HCT116 (cell line): Measurements from ENCODE around the gene INPP5B. TPM values are rescaled to one million over a fixed set of nuclear protein-coding genes. Genes with fewer than 3 reads are reported as not detected.

Experiments
- ATAC-seq: fragments of 200-7000 bp; cut with Tn5 transposase; 2 replicates; pipeline ENCODE4 v1.9.1; 2020; ENCODE audit warnings: mild to moderate bottlenecking, moderate library complexity
- BruUV-seq: library from RNA; stranded (reverse); fragments of 400-500 nt; replicated peaks from 2 replicates; lab custom pipeline; 2021; lab: Mats Ljungman, UMichigan
- CTCF ChIA-PET: fragments of 300-600 bp; sonication (Branson Sonifier 250); formaldehyde crosslinking; loops from one replicate; lab custom pipeline; 2021; ENCODE audit warnings: antibody characterized with exemption; lab: Charles Lee
- POLR2A ChIA-PET: fragments of 300-600, 350-600 bp; sonication (Branson Sonifier 250); formaldehyde crosslinking; loops from one replicate; lab custom pipeline; 2021; ENCODE audit warnings: antibody characterized with exemption; lab: Charles Lee
- RAD21 ChIA-PET, 2 experiments: fragments of 300-600 bp; sonication (Branson Sonifier 250); formaldehyde crosslinking; loops; one replicate each; lab custom pipeline; 2023; ENCODE audit warnings: low total read pairs in 2 of 2; ENCODE audit not compliant: uncharacterized antibody in 2 of 2, unreplicated experiment in 2 of 2, low non-redundant PET in 1 of 2; lab: Charles Lee
- DNase-seq: peaks from one replicate; pipeline ENCODE4 v3.0.0-alpha.2; 2010; ENCODE audit warnings: low read depth, low spot score
- H2AFZ ChIP-seq: fragments of 200-600 bp; shearing (Covaris generic), sonication (generic); 2 replicates; pipeline ENCODE4 v1.6.1; 2017; ENCODE audit warnings: low read depth, mixed run types, mixed read lengths, antibody characterized with exemption, low read length; ENCODE audit not compliant: poor library complexity, severe bottlenecking
- H3K27ac ChIP-seq: 2 replicates; pipeline ENCODE4 v1.5.1; 2012; ENCODE audit warnings: low read depth, low read length
- H3K27me3 ChIP-seq: fragments of 200-600 bp; sonication (generic); 2 replicates; pipeline ENCODE4 v1.6.1; 2016; ENCODE audit warnings: mixed run types, low read length, mixed read lengths; ENCODE audit not compliant: insufficient read depth
- H3K36me3 ChIP-seq, 2 experiments: fragments of 200-500 bp in 1 of 2; fragments of 200-600 bp in 1 of 2; sonication (Bioruptor generic) in 1 of 2; sonication (generic) in 1 of 2; 2 replicates each; pipeline versions ENCODE4 v1.5.1 to v1.6.1; 2014 to 2016; ENCODE audit warnings: low read length in 2 of 2, inconsistent platforms in 1 of 2, mixed read lengths in 1 of 2, mixed run types in 1 of 2; ENCODE audit not compliant: insufficient read depth in 2 of 2, control insufficient read depth in 1 of 2
- H3K4me1 ChIP-seq, 2 experiments: fragments of 200-600 bp in 1 of 2; sonication (generic) in 1 of 2; 2 replicates each; pipeline versions ENCODE4 v1.5.1 to v1.6.1; 2012 to 2017; ENCODE audit warnings: low read length in 2 of 2, inconsistent platforms in 1 of 2, mild to moderate bottlenecking in 1 of 2, mixed read lengths in 1 of 2, mixed run types in 1 of 2, moderate library complexity in 1 of 2; ENCODE audit not compliant: insufficient read depth in 2 of 2, control insufficient read depth in 1 of 2
- H3K4me2 ChIP-seq: fragments of 200-600 bp; sonication (generic); 2 replicates; pipeline ENCODE4 v1.6.1; 2017; ENCODE audit warnings: mixed run types, low read length, mixed read lengths
- H3K4me3 ChIP-seq, 2 experiments: fragments of 200-600 bp in 1 of 2; sonication (generic) in 1 of 2; replicated peaks in 1 of 2; 2 replicates each; pipeline ENCODE4 v1.5.1; 2011 to 2016; ENCODE audit warnings: low read length in 2 of 2, control low read depth in 1 of 2, low read depth in 1 of 2, mild to moderate bottlenecking in 1 of 2, mixed read lengths in 1 of 2, mixed run types in 1 of 2
- H3K79me2 ChIP-seq: fragments of 200-600 bp; sonication (generic); 2 replicates; pipeline ENCODE4 v1.6.1; 2017; ENCODE audit warnings: mild to moderate bottlenecking, mixed run types, low read length, moderate library complexity, mixed read lengths; ENCODE audit not compliant: insufficient read depth
- H3K9ac ChIP-seq: fragments of 200-600 bp; sonication (generic); 2 replicates; pipeline ENCODE4 v1.6.1; 2016; ENCODE audit warnings: low read length, mixed read lengths
- H3K9me2 ChIP-seq: fragments of 200-600 bp; sonication (generic), shearing (Covaris generic); 2 replicates; pipeline ENCODE4 v1.6.1; 2017; ENCODE audit warnings: mixed run types, mild to moderate bottlenecking, moderate library complexity; ENCODE audit not compliant: insufficient read depth
- H3K9me3 ChIP-seq, 2 experiments: fragments of 200-500 bp in 1 of 2; fragments of 200-600 bp in 1 of 2; sonication (Bioruptor generic) in 1 of 2; sonication (generic) in 1 of 2; 2 replicates each; pipeline ENCODE4 v1.6.1; 2014 to 2017; ENCODE audit warnings: low read length in 2 of 2, mixed read lengths in 2 of 2, inconsistent platforms in 1 of 2, low read depth in 1 of 2, mild to moderate bottlenecking in 1 of 2, mixed run types in 1 of 2, moderate library complexity in 1 of 2; ENCODE audit not compliant: control insufficient read depth in 1 of 2, insufficient read depth in 1 of 2
- H4K20me1 ChIP-seq: fragments of 200-600 bp; sonication (generic), shearing (Covaris generic); 2 replicates; pipeline ENCODE4 v1.6.1; 2017; ENCODE audit warnings: mixed run types, mild to moderate bottlenecking, moderate library complexity; ENCODE audit not compliant: insufficient read depth
- EGR1 ChIP-seq: IDR thresholded peaks from 2 replicates; pipeline ENCODE4 v1.6.1; 2012; ENCODE audit warnings: low read depth
- POLR2A ChIP-seq: IDR thresholded peaks from 2 replicates; pipeline ENCODE4 v1.7.0; 2011; ENCODE audit warnings: borderline replicate concordance; ENCODE audit not compliant: insufficient read depth, insufficient read length; ENCODE audit errors: extremely low read depth
- SP1 ChIP-seq: IDR thresholded peaks from 2 replicates; pipeline ENCODE4 v1.6.1; 2012; ENCODE audit warnings: low read depth
- SRF ChIP-seq: IDR thresholded peaks from 2 replicates; pipeline ENCODE4 v1.6.1; 2012; ENCODE audit warnings: low read depth
- TCF7L2 ChIP-seq: IDR thresholded peaks from 2 replicates; pipeline ENCODE4 v1.7.0; 2011; ENCODE audit warnings: borderline replicate concordance, inconsistent platforms; ENCODE audit not compliant: insufficient read depth, insufficient read length; ENCODE audit errors: extremely low read depth
- ZFX ChIP-seq: fragments of 450-650 bp; IDR thresholded peaks from 2 replicates; pipeline ENCODE4 v1.6.1; 2017
- intact Hi-C: fragments of 100-400 bp; cut with micrococcal nuclease; formaldehyde crosslinking; loops from 2 replicates; pipeline ENCODE4 v1.10.0; 2022
- total RNA-seq: library from RNA; stranded (reverse); gene quantifications from one replicate; pipeline ENCODE4 v1.2.1, GENCODE V29; 2021; ENCODE audit not compliant: unreplicated experiment
- TF ChIP-seq, protein P1 (sequence below): IDR thresholded peaks from 2 replicates; pipeline ENCODE4 v1.6.1; 2012
- TF ChIP-seq, protein P2 (sequence below), 3 experiments: fragments of 200-600 bp in 1 of 3; sonication (generic) in 1 of 3; IDR thresholded peaks in 2 of 3; conservative IDR thresholded peaks in 1 of 3; 2 replicates each; pipeline ENCODE4 v1.5.1; 2012 to 2017; ENCODE audit warnings: low read depth in 2 of 3, low read length in 2 of 3, antibody characterized with exemption in 1 of 3, borderline replicate concordance in 1 of 3, control low read depth in 1 of 3, mild to moderate bottlenecking in 1 of 3, mixed read lengths in 1 of 3, mixed run types in 1 of 3, moderate library complexity in 1 of 3; ENCODE audit not compliant: insufficient read depth in 1 of 3
- TF ChIP-seq, protein P3 (sequence below): IDR thresholded peaks from 2 replicates; pipeline ENCODE4 v1.6.1; 2012
- TF ChIP-seq, protein P4 (sequence below): IDR thresholded peaks from 2 replicates; pipeline ENCODE4 v1.6.1; 2011; ENCODE audit warnings: mild to moderate bottlenecking, low read length, moderate library complexity; ENCODE audit not compliant: insufficient replicate concordance; ENCODE audit errors: extremely low read depth

The INPP5B gene
- total RNA-seq, 1 experiment from 2014 or later = 20.8 TPM

DNA sequence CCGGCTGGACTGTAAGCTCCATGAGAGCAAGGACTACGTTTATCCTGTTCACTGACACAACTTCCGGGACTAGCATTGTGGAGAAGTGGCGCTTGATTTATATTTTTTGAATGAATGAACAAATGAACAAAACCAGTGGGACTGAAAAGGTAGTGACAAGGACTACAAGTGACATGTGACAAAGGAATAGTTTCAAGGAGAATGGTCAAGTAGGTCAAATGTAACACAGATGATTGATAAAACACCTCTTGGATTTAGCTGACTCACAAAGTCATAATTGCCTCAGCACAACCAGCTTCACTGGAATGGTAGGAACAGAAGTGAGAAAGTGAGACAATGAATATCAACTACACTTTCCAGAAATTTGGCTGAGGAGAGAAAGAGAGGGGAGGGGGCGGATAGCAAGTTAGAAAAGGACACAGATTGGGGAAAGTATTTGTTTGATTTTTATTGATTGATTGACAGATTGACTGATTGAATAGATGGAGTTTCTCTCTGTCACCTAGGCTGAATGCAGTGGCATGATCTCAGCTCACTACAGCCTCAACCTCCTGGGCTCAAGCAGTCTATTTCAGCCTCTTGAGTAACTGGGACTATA is 101.7 kb downstream of the INPP5B start:
- no peaks in the 10 kb centered on the region for H3K9me3 ChIP-seq
- no peak overlapping the region for H3K4me3 ChIP-seq
- H3K4me1 ChIP-seq = no peaks in the 10 kb centered on the region
- no peaks in the 10 kb centered on the region for H3K27me3 ChIP-seq
- H3K36me3 ChIP-seq = peaks cover 5% of the 10 kb centered on the region in 2 experiments; a peak in 2 of 4 replicates
- H3K4me2 ChIP-seq = no peak overlapping the region
- no peak overlapping the region for H2AFZ ChIP-seq
- DNase-seq (no peak), ATAC-seq (no peak)
- ChIA-PET CTCF (interaction anchor here (0.9 kb wide), 1 partner anchor 15 kb away, joined by 4 read pairs; the partner anchor contains the start of gene MTF1), POLR2A (interaction anchor here (1.0 kb wide), 1 partner anchor 14 kb away, joined by 3 read pairs; the partner anchor contains the start of gene MTF1), RAD21 (no interaction called here)
- BruUV-seq = no TSS peak
- no peaks in the 10 kb centered on the region for H4K20me1 ChIP-seq
- no peak overlapping the region for H3K27ac ChIP-seq
- peaks cover 82% of the 10 kb centered on the region for H3K79me2 ChIP-seq
- H3K9ac ChIP-seq = no peak overlapping the region
- H3K9me2 ChIP-seq = no peaks in the 10 kb centered on the region
- intact Hi-C loops = no loop called here
- TF ChIP-seq POLR2A (no peak), SP1 (no peak), SRF (no peak), ZFX (no peak)
- TF ChIP-seq, protein P1, sequence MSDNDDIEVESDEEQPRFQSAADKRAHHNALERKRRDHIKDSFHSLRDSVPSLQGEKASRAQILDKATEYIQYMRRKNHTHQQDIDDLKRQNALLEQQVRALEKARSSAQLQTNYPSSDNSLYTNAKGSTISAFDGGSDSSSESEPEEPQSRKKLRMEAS = no peak
- TF ChIP-seq, protein P2, sequence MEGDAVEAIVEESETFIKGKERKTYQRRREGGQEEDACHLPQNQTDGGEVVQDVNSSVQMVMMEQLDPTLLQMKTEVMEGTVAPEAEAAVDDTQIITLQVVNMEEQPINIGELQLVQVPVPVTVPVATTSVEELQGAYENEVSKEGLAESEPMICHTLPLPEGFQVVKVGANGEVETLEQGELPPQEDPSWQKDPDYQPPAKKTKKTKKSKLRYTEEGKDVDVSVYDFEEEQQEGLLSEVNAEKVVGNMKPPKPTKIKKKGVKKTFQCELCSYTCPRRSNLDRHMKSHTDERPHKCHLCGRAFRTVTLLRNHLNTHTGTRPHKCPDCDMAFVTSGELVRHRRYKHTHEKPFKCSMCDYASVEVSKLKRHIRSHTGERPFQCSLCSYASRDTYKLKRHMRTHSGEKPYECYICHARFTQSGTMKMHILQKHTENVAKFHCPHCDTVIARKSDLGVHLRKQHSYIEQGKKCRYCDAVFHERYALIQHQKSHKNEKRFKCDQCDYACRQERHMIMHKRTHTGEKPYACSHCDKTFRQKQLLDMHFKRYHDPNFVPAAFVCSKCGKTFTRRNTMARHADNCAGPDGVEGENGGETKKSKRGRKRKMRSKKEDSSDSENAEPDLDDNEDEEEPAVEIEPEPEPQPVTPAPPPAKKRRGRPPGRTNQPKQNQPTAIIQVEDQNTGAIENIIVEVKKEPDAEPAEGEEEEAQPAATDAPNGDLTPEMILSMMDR (IDR thresholded peaks at IDR 0.05 in 2 of 3, conservative IDR thresholded peaks at IDR 0.05 in 1 of 3; ENCODE audit: borderline replicate concordance in 1 of 3, insufficient read depth in 1 of 3, low read depth in 2 of 3, low read length in 2 of 3) = no peak
- TF ChIP-seq, all 23 proteins: peak for 0

DNA sequence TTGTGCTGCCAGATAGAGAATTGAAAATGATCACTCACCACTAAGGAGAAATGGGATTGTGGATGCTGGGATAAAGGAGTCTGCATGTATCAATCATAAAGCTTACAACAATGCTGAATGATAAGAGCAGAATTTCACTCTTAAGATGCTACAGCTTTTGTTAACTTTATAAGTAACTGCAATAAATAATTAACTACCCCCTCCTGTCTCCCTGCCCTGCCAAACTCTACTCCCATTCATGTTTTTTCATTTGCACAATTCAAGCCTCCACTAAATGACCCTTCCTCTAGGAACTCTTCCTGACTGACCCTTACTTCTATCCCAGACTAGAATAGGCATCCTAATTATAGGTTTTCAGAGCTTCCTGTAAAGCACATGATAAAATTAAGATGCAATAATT is 102.3 kb downstream of the INPP5B start:
- Histone ChIP-seq H3K4me1 (no peaks in the 10 kb centered on the region), H2AFZ (no peak overlapping the region), H3K4me2 (no peak overlapping the region), H3K9me2 (no peaks in the 10 kb centered on the region), H3K4me3 (no peak overlapping the region), H3K79me2 (peaks cover 76% of the 10 kb centered on the region), H3K27ac (no peak overlapping the region), H3K9ac (no peak overlapping the region), H3K27me3 (no peaks in the 10 kb centered on the region), H3K36me3 (peaks cover 8 to 10% of the 10 kb centered on the region in 2 experiments), H3K9me3 (no peaks in the 10 kb centered on the region), H4K20me1 (no peaks in the 10 kb centered on the region)
- no peak for ATAC-seq
- no peak for DNase-seq
- POLR2A ChIA-PET = no interaction called here
- no TSS peak for BruUV-seq
- intact Hi-C loops = no loop called here
- CTCF ChIA-PET = no interaction called here
- RAD21 ChIA-PET = no interaction called here
- TF ChIP-seq EGR1 = no peak
- no peak for TF ChIP-seq TCF7L2
- TF ChIP-seq, protein P1 = no peak
- TF ChIP-seq, protein P3, sequence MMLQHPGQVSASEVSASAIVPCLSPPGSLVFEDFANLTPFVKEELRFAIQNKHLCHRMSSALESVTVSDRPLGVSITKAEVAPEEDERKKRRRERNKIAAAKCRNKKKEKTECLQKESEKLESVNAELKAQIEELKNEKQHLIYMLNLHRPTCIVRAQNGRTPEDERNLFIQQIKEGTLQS = no peak
- TF ChIP-seq, protein P4, sequence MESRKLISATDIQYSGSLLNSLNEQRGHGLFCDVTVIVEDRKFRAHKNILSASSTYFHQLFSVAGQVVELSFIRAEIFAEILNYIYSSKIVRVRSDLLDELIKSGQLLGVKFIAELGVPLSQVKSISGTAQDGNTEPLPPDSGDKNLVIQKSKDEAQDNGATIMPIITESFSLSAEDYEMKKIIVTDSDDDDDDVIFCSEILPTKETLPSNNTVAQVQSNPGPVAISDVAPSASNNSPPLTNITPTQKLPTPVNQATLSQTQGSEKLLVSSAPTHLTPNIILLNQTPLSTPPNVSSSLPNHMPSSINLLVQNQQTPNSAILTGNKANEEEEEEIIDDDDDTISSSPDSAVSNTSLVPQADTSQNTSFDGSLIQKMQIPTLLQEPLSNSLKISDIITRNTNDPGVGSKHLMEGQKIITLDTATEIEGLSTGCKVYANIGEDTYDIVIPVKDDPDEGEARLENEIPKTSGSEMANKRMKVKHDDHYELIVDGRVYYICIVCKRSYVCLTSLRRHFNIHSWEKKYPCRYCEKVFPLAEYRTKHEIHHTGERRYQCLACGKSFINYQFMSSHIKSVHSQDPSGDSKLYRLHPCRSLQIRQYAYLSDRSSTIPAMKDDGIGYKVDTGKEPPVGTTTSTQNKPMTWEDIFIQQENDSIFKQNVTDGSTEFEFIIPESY = no peak
